Endothelial cell of umbilical vein (primary cell): ENCODE results near the gene ECPAS.

Source experiments
- CTCF ChIP-seq, 2 donors: IDR thresholded peaks; 1 replicate in 1 of 2; 2 replicates in 1 of 2; pipeline ENCODE4 v1.5.1; 2011; ENCODE audit warnings: low read length in 2 of 2, mild to moderate bottlenecking in 2 of 2, moderate library complexity in 2 of 2, control low read depth in 1 of 2, inconsistent platforms in 1 of 2, low read depth in 1 of 2; ENCODE audit not compliant: insufficient read depth in 1 of 2; ENCODE audit errors: extremely low read depth in 1 of 2
- EZH2 ChIP-seq: IDR thresholded peaks from 2 replicates; pipeline ENCODE4 v1.6.1; 2012; ENCODE audit warnings: borderline replicate concordance, low read depth, mild to moderate bottlenecking, moderate library complexity, low read length, inconsistent platforms; ENCODE audit not compliant: severe bottlenecking
- FOS ChIP-seq: IDR thresholded peaks from 2 replicates; pipeline ENCODE4 v1.6.1; 2011; ENCODE audit warnings: mild to moderate bottlenecking, low read length, moderate library complexity, borderline replicate concordance; ENCODE audit not compliant: insufficient read depth
- MYC ChIP-seq: IDR thresholded peaks from one replicate; pipeline ENCODE4 v1.6.1; 2011; ENCODE audit warnings: mild to moderate bottlenecking, low read depth, low read length
- POLR2A ChIP-seq: IDR thresholded peaks from 2 replicates; pipeline ENCODE4 v1.6.1; 2012; ENCODE audit warnings: low read depth, mild to moderate bottlenecking, control low read depth, low read length
- POLR2AphosphoS5 ChIP-seq: IDR thresholded peaks from 2 replicates; pipeline ENCODE4 v1.6.1; 2012; ENCODE audit warnings: low read depth, mild to moderate bottlenecking, control low read depth, low read length, moderate library complexity; ENCODE audit not compliant: insufficient read depth
- TF ChIP-seq, protein P1 (sequence below): IDR thresholded peaks from 2 replicates; pipeline ENCODE4 v1.6.1; 2011; ENCODE audit not compliant: insufficient read depth, insufficient read length

- no peak for TF ChIP-seq POLR2AphosphoS5
- TF ChIP-seq POLR2A, result no peak
- peak; percentile 50 to 53 for TF ChIP-seq CTCF (IDR thresholded peaks at IDR 0.05; ENCODE audit: extremely low read depth in 1 of 2, insufficient read depth in 1 of 2, low read depth in 1 of 2, low read length in 2 of 2)
- no peak for TF ChIP-seq EZH2
- no peak for TF ChIP-seq MYC
- no peak for TF ChIP-seq FOS
- TF ChIP-seq, protein P1, sequence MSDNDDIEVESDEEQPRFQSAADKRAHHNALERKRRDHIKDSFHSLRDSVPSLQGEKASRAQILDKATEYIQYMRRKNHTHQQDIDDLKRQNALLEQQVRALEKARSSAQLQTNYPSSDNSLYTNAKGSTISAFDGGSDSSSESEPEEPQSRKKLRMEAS, result no peak
Measured at GRCh38 chr9:111399772-111400563, 84.2 kb downstream of the ECPAS start.
